Measurements from ENCODE around the gene PELI2.

Gene PELI2

DNA sequence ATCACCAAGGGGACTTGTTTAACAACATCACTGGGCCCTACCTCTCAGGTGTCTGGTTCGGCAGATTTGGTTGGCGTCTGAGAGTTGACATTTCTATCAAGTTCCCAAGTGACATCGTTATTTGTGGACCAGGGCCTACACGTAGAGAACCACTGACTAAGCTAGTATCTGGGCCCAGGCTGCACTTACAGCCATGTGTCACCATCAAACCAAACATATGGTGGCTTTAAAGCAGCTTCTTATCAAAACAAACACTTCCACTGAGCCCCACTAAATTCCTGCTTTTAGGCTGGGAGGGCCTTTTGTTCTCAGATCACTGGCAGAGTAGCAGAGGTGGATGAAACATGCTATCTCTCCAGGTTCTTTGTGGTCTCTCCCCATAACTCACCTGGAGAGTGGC lies 220.5 kb downstream of the PELI2 start:
- H3K4me1 ChIP-seq (ENCODE audit: control insufficient read depth, insufficient read depth, low read depth, low read length), result peaks cover 6% of the 10 kb centered on the region
- H3K27me3 ChIP-seq (ENCODE audit: control insufficient read depth in 1 of 2, insufficient read depth in 1 of 2, low read length in 2 of 2), result no peaks in the 10 kb centered on the region
- peak overlapping the region; percentile 57 to 88 for H2BK12ac ChIP-seq (ENCODE audit: low read length in 2 of 2)
- H2BK5ac ChIP-seq (ENCODE audit: low read depth, low read length, poor library complexity, severe bottlenecking), result no peak overlapping the region
- no peak overlapping the region for H4K8ac ChIP-seq (ENCODE audit: low read length)
- no peaks in the 10 kb centered on the region for H3K9me3 ChIP-seq (ENCODE audit: control insufficient read depth, low read length)
- no peak overlapping the region for H3K4me3 ChIP-seq (ENCODE audit: insufficient read depth in 1 of 2, low read depth in 1 of 2, low read length in 2 of 2)
- peak overlapping the region; percentile 10 to 81 for H3K18ac ChIP-seq (ENCODE audit: low read depth in 1 of 2, low read length in 2 of 2)
- H3K14ac ChIP-seq (ENCODE audit: low read length in 2 of 2), result no peak overlapping the region
- H3K23ac ChIP-seq (ENCODE audit: low read length in 2 of 2), result no peak overlapping the region
- no peak overlapping the region for H2AK5ac ChIP-seq (ENCODE audit: low read length, severe bottlenecking)
- no peak overlapping the region for H3K4me2 ChIP-seq (ENCODE audit: low read length, poor library complexity, severe bottlenecking)
- H3K4ac ChIP-seq (ENCODE audit: low read depth in 1 of 2, low read length in 2 of 2), result peak overlapping the region; percentile 3 to 48
- no peak overlapping the region for H3K9ac ChIP-seq (ENCODE audit: low read length)
- H2AFZ ChIP-seq (ENCODE audit: low read depth, low read length), result no peak overlapping the region
- no peak for DNase-seq
- 57% methylated on average over 4 of the region's 4 CpGs for WGBS
- no peak overlapping the region for H4K91ac ChIP-seq (ENCODE audit: low read length)
- H3K36me3 ChIP-seq (ENCODE audit: control insufficient read depth in 1 of 2, insufficient read depth in 2 of 2, low read depth in 1 of 2, low read length in 2 of 2), result no peaks in the 10 kb centered on the region
- H3K27ac ChIP-seq (ENCODE audit: low read length, poor library complexity, severe bottlenecking), result no peak overlapping the region
- H3K79me1 ChIP-seq (replicated peaks; ENCODE audit: low read length, poor library complexity, severe bottlenecking), result no peaks in the 10 kb centered on the region
- peak overlapping the region; percentile 21 for H2BK15ac ChIP-seq (ENCODE audit: low read depth, poor library complexity, severe bottlenecking)
- H2BK120ac ChIP-seq (ENCODE audit: low read depth, low read length), result no peak overlapping the region

DNA sequence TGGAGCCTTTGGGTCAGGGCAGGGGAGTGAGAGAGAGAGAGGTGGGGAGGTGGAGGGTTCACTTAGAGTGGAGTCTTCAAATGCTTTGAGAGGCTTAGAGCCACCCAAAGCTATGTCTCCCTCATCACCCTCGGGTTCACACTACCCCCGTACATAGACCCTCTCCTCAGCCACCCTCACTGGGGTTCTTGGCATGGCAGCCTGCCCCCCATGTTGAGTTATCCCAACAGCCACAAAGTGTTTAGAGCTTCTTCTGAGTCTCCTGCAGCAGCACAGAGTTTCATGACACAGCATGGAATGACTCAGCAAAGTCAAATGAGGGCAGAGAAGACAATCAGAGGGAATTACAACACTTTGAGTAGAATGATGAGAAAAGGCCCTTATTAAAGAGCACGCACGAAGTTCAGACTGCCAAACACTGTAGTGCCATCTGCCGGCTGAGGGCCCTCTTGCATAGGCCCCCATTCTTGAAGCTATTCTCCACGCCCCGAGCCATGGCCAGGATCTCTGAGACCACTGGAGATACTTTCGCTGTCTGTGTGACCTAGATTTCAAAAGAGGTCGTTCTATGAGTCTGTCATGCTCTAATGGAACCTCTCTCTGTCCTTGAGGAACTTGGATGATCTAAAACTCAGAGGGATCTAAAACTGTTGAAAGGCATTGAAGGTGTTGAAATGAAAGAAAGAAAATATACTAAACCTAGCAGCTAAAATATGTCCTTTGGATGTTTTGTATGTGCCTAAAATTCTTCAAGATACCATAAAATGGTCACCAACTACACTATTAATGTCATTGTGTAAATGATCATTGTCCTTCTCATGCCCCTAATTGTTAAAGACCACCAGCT lies 221.9 kb downstream of the PELI2 start:
- peak overlapping the region; percentile 87 for H4K91ac ChIP-seq (ENCODE audit: low read length)
- no peak overlapping the region for H3K4me2 ChIP-seq (ENCODE audit: low read length, poor library complexity, severe bottlenecking)
- no peaks in the 10 kb centered on the region for H3K36me3 ChIP-seq (ENCODE audit: control insufficient read depth in 1 of 2, insufficient read depth in 2 of 2, low read depth in 1 of 2, low read length in 2 of 2)
- no peaks in the 10 kb centered on the region for H3K79me1 ChIP-seq (replicated peaks; ENCODE audit: low read length, poor library complexity, severe bottlenecking)
- H3K27ac ChIP-seq (ENCODE audit: low read length, poor library complexity, severe bottlenecking), result no peak overlapping the region
- peak overlapping the region; percentile 66 for H2BK15ac ChIP-seq (ENCODE audit: low read depth, poor library complexity, severe bottlenecking)
- H3K4me1 ChIP-seq (ENCODE audit: control insufficient read depth, insufficient read depth, low read depth, low read length), result peaks cover 6% of the 10 kb centered on the region
- peak overlapping the region; percentile 77 for H3K9ac ChIP-seq (ENCODE audit: low read length)
- H2BK5ac ChIP-seq (ENCODE audit: low read depth, low read length, poor library complexity, severe bottlenecking), result peak overlapping the region; percentile 49
- H3K14ac ChIP-seq (ENCODE audit: low read length in 2 of 2), result no peak overlapping the region
- no peak overlapping the region for H2BK120ac ChIP-seq (ENCODE audit: low read depth, low read length)
- H3K4me3 ChIP-seq (ENCODE audit: insufficient read depth in 1 of 2, low read depth in 1 of 2, low read length in 2 of 2), result no peak overlapping the region
- H3K23ac ChIP-seq (ENCODE audit: low read length in 2 of 2), result no peak overlapping the region
- no peak overlapping the region for H2AFZ ChIP-seq (ENCODE audit: low read depth, low read length)
- peak overlapping the region; percentile 72 to 95 for H3K18ac ChIP-seq (ENCODE audit: low read depth in 1 of 2, low read length in 2 of 2)
- H3K27me3 ChIP-seq (ENCODE audit: control insufficient read depth in 1 of 2, insufficient read depth in 1 of 2, low read length in 2 of 2), result no peaks in the 10 kb centered on the region
- peak overlapping the region; percentile 31 for H2AK5ac ChIP-seq (ENCODE audit: low read length, severe bottlenecking)
- no peaks in the 10 kb centered on the region for H3K9me3 ChIP-seq (ENCODE audit: control insufficient read depth, low read length)
- peak overlapping the region; percentile 67 for H4K8ac ChIP-seq (ENCODE audit: low read length)
- peak; percentile 98 for DNase-seq
- peak overlapping the region; percentile 40 to 97 for H2BK12ac ChIP-seq (ENCODE audit: low read length in 2 of 2)
- peak overlapping the region in 1 of 2 experiments; percentile 81 for H3K4ac ChIP-seq (ENCODE audit: low read depth in 1 of 2, low read length in 2 of 2)
- WGBS, result 18% methylated on average over 9 of the region's 9 CpGs

GRCh38 chr14:56340932-56341331 lies 222.7 kb downstream of the PELI2 start:
- H2BK5ac ChIP-seq (ENCODE audit: low read depth, low read length, poor library complexity, severe bottlenecking), result no peak overlapping the region
- no peak overlapping the region for H4K91ac ChIP-seq (ENCODE audit: low read length)
- H3K4me3 ChIP-seq (ENCODE audit: insufficient read depth in 1 of 2, low read depth in 1 of 2, low read length in 2 of 2), result no peak overlapping the region
- no peak overlapping the region for H3K18ac ChIP-seq (ENCODE audit: low read depth in 1 of 2, low read length in 2 of 2)
- no peak for DNase-seq
- no peaks in the 10 kb centered on the region for H3K27me3 ChIP-seq (ENCODE audit: control insufficient read depth in 1 of 2, insufficient read depth in 1 of 2, low read length in 2 of 2)
- no peak overlapping the region for H2BK120ac ChIP-seq (ENCODE audit: low read depth, low read length)
- no peak overlapping the region for H3K4ac ChIP-seq (ENCODE audit: low read depth in 1 of 2, low read length in 2 of 2)
- H3K4me2 ChIP-seq (ENCODE audit: low read length, poor library complexity, severe bottlenecking), result no peak overlapping the region
- H3K23ac ChIP-seq (ENCODE audit: low read length in 2 of 2), result no peak overlapping the region
- no peaks in the 10 kb centered on the region for H3K79me1 ChIP-seq (replicated peaks; ENCODE audit: low read length, poor library complexity, severe bottlenecking)
- H2AFZ ChIP-seq (ENCODE audit: low read depth, low read length), result no peak overlapping the region
- no peak overlapping the region for H2AK5ac ChIP-seq (ENCODE audit: low read length, severe bottlenecking)
- no peak overlapping the region for H2BK15ac ChIP-seq (ENCODE audit: low read depth, poor library complexity, severe bottlenecking)
- no peak overlapping the region for H3K14ac ChIP-seq (ENCODE audit: low read length in 2 of 2)
- peak overlapping the region; percentile 77 for H3K9ac ChIP-seq (ENCODE audit: low read length)
- H4K8ac ChIP-seq (ENCODE audit: low read length), result no peak overlapping the region
- WGBS, result 53% methylated on average over 1 of the region's 1 CpG
- no peaks in the 10 kb centered on the region for H3K36me3 ChIP-seq (ENCODE audit: control insufficient read depth in 1 of 2, insufficient read depth in 2 of 2, low read depth in 1 of 2, low read length in 2 of 2)
- peak overlapping the region in 1 of 2 experiments; percentile 77 for H2BK12ac ChIP-seq (ENCODE audit: low read length in 2 of 2)
- no peaks in the 10 kb centered on the region for H3K9me3 ChIP-seq (ENCODE audit: control insufficient read depth, low read length)
- H3K4me1 ChIP-seq (ENCODE audit: control insufficient read depth, insufficient read depth, low read depth, low read length), result peaks cover 6% of the 10 kb centered on the region
- no peak overlapping the region for H3K27ac ChIP-seq (ENCODE audit: low read length, poor library complexity, severe bottlenecking)

GRCh38 chr14:56341766-56342493 lies 223.7 kb downstream of the PELI2 start:
- Histone ChIP-seq H2BK120ac (ENCODE audit: low read depth, low read length) (no peak overlapping the region), H3K18ac (ENCODE audit: low read depth in 1 of 2, low read length in 2 of 2) (no peak overlapping the region), H3K4me3 (ENCODE audit: insufficient read depth in 1 of 2, low read depth in 1 of 2, low read length in 2 of 2) (no peak overlapping the region), H4K91ac (ENCODE audit: low read length) (peak overlapping the region; percentile 20), H3K27ac (ENCODE audit: low read length, poor library complexity, severe bottlenecking) (no peak overlapping the region), H2AFZ (ENCODE audit: low read depth, low read length) (no peak overlapping the region), H3K14ac (ENCODE audit: low read length in 2 of 2) (no peak overlapping the region), H3K23ac (ENCODE audit: low read length in 2 of 2) (no peak overlapping the region), H2BK5ac (ENCODE audit: low read depth, low read length, poor library complexity, severe bottlenecking) (no peak overlapping the region), H4K8ac (ENCODE audit: low read length) (peak overlapping the region; percentile 5), H2BK15ac (ENCODE audit: low read depth, poor library complexity, severe bottlenecking) (no peak overlapping the region), H3K9me3 (ENCODE audit: control insufficient read depth, low read length) (no peaks in the 10 kb centered on the region), H3K27me3 (ENCODE audit: control insufficient read depth in 1 of 2, insufficient read depth in 1 of 2, low read length in 2 of 2) (no peaks in the 10 kb centered on the region), H3K79me1 (replicated peaks; ENCODE audit: low read length, poor library complexity, severe bottlenecking) (no peaks in the 10 kb centered on the region), H2AK5ac (ENCODE audit: low read length, severe bottlenecking) (no peak overlapping the region), H3K36me3 (ENCODE audit: control insufficient read depth in 1 of 2, insufficient read depth in 2 of 2, low read depth in 1 of 2, low read length in 2 of 2) (no peaks in the 10 kb centered on the region), H2BK12ac (ENCODE audit: low read length in 2 of 2) (peak overlapping the region in 1 of 2 experiments; percentile 83), H3K9ac (ENCODE audit: low read length) (peak overlapping the region; percentile 77), H3K4me1 (ENCODE audit: control insufficient read depth, insufficient read depth, low read depth, low read length) (peaks cover 6% of the 10 kb centered on the region), H3K4ac (ENCODE audit: low read depth in 1 of 2, low read length in 2 of 2) (peak overlapping the region in 1 of 2 experiments; percentile 53), H3K4me2 (ENCODE audit: low read length, poor library complexity, severe bottlenecking) (no peak overlapping the region)
- 54% methylated on average over 6 of the region's 7 CpGs for WGBS
- DNase-seq, result peak; percentile 74
